IPS-NIHi11 (cell line): ENCODE data around the gene CHRD.
"Not testable (repeated sequence)": the region's sequence is repeated elsewhere in the genome, so short reads cannot be mapped to it uniquely, and the experiment has no call there.

Source experiments
- DNase-seq: peaks from one replicate; pipeline ENCODE4 v3.0.0; 2012; ENCODE audit warnings: mixed read lengths, low spot score

CHRD gene

GRCh38 chr3:184419171-184419570 is 39.3 kb downstream of the CHRD start:
- no peak for DNase-seq

- no peak for DNase-seq
Observed at GRCh38 chr3:184423561-184423960, 43.7 kb downstream of the CHRD start.

DNA sequence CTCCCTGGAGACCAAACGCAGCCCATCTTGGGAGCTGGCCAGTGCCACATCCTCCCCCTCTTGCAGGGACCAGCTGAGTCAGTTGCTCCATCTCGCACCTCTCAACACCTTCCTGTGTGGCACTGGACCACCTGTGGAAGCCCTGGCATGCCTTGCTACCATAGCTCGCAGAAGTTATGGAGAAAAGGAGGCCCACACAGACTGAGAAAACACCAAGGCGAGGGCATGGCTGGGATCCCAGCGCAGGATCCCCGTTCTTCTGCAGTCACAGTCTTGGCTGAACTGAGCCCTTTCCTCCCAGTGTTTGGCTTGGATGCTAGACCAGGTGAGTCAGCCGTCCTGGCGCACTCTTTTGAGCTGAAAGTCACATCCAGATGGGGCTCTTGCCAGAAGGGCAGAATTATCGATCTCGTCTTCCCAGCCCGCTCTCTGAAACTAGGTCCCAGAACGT is 46.9 kb downstream of the CHRD start:
- DNase-seq: no peak

DNA sequence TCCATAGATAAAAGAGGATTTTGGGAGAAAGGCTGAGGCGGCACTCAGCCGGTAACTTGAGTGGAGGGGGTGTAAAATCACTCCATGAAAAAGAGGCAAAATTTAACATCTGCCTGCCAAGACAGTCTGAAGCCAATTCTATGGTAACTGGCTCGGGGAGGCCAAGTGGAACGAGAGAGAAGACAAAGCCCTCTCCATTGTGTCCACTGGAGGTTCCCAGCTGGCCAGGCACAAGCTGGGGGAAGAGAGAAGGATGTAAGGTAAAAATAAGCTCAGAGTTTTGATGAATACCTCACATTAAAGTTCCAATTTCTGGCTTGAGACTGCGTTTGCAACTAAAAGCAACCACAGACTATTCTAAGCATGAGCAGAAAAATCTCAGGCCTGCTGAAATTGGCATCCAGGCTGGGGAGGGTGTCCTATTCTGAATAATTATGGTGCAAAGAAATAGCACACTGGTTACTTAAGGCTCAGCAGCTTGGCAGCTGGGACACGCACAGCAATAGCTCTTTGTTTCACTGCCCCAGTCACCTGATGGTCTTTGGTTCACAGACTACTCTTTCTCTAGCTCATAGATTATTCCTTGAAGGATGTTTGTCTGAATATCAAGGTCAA is 48.8 kb downstream of the CHRD start:
- no peak for DNase-seq

DNA sequence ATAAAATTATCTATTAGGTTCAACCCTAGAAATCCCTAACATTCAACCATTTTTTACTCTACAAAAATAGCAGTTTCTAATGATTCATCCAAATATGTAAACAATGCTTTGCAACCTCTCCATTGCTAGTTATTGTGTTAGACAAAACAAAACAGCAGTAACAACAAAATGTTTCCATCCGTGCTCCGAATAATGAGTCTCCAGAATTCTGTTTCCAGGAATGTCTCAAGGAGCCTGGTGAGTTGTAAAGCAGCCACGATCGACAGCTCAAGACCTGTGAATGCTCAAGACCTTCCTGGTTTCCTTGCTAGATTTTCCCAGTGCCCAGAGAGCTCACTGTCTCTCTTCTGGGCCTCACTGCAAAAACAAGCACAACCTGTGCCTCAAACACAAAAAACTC is 49.9 kb downstream of the CHRD start:
- DNase-seq: no peak

DNA sequence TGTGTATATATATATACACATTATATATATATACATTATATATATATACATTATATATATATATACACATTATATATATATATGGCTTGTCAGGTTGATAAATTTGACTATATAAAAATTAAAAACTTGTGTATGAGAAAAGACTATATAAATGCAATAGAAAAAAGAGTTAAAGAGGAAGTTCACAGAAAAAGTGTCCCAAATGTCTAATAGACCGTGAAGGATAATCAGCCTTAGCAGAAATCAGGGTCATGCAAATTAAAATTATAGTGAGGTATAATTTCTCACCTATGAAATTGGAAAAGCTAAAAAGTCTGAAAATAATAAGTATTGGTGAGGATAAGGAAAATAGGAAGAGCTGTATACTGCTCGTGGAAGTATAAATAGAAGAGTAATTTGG is 51.1 kb downstream of the CHRD start:
- no peak for DNase-seq

GRCh38 chr3:184433178-184433577 is 53.3 kb downstream of the CHRD start:
- DNase-seq: not testable (repeated sequence)

DNA sequence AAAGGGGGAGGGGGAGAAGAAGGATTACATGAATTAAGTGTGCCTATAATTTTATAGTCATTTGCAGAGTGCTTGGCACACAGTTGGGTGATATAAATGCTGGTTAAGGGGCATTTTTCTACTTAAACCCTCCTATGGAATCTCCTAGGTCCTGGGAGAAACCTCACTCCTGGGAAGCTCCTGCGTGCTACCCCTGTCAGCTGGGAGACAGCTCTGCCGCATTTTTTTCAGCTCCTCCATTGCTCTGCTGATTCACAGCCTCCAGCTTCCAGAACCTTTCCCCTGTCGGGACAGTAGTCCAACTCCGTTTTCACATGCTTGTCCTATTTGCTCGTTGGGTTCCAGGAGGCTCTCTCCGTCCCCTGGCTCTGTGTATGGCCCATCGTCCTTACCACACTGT is 59.2 kb downstream of the CHRD start:
- no peak for DNase-seq
